ENCODE data around the gene MSX1. TPM values are rescaled to one million over a fixed set of nuclear protein-coding genes. Genes with fewer than 3 reads are reported as not detected.

The MSX1 gene
- total and polyA plus RNA-seq, 4 donors: 0.13 to 0.33 (median 0.15) TPM; not detected in 1

GRCh38 chr4:4858527-4859324, 739 bp upstream of the MSX1 start:
- no peak for TF ChIP-seq RXRA (IDR thresholded peaks at IDR 0.05)
- TF ChIP-seq GABPA (IDR thresholded peaks at IDR 0.05 in 1 of 2, conservative IDR thresholded peaks at IDR 0.05 in 1 of 2): no peak
- TF ChIP-seq, protein P1, sequence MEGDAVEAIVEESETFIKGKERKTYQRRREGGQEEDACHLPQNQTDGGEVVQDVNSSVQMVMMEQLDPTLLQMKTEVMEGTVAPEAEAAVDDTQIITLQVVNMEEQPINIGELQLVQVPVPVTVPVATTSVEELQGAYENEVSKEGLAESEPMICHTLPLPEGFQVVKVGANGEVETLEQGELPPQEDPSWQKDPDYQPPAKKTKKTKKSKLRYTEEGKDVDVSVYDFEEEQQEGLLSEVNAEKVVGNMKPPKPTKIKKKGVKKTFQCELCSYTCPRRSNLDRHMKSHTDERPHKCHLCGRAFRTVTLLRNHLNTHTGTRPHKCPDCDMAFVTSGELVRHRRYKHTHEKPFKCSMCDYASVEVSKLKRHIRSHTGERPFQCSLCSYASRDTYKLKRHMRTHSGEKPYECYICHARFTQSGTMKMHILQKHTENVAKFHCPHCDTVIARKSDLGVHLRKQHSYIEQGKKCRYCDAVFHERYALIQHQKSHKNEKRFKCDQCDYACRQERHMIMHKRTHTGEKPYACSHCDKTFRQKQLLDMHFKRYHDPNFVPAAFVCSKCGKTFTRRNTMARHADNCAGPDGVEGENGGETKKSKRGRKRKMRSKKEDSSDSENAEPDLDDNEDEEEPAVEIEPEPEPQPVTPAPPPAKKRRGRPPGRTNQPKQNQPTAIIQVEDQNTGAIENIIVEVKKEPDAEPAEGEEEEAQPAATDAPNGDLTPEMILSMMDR (IDR thresholded peaks at IDR 0.05; ENCODE audit: low read depth, low read length, missing input control): no peak
- no peaks in the 10 kb centered on the region for H3K36me3 ChIP-seq (ENCODE audit: control insufficient read depth in 4 of 4, insufficient read depth in 3 of 4, low read depth in 1 of 4, low read length in 3 of 4)
- peaks cover 10 to 41% (median 27%) of the 10 kb centered on the region in 4 donors for H3K4me1 ChIP-seq (ENCODE audit: control insufficient read depth in 4 of 4, insufficient read depth in 4 of 4, low read length in 3 of 4)
- H3K9ac ChIP-seq (ENCODE audit: low read depth in 1 of 2, low read length in 2 of 2): no peak overlapping the region
- DNase-seq (ENCODE audit: low spot score): no peak
- H3K27me3 ChIP-seq (ENCODE audit: control insufficient read depth in 4 of 4, insufficient read depth in 4 of 4, low read length in 3 of 4): peaks cover 0 to 33% (median 19%) of the 10 kb centered on the region in 4 donors
- 21% methylated on average over 21 of the region's 21 CpGs for WGBS
- H3K9me3 ChIP-seq (ENCODE audit: control insufficient read depth in 4 of 4, low read length in 3 of 4): peaks cover 0 to 6% (median 0%) of the 10 kb centered on the region in 4 donors
- no peak overlapping the region for H3K27ac ChIP-seq (ENCODE audit: low read depth in 1 of 2, low read length in 2 of 2)
- H3K4me3 ChIP-seq (ENCODE audit: low read depth in 1 of 3, low read length in 3 of 3): no peak overlapping the region

GRCh38 chr4:4859799-4860599, 534 bp downstream of the MSX1 start:
- no peak overlapping the region for H3K27ac ChIP-seq (ENCODE audit: low read depth in 1 of 2, low read length in 2 of 2)

More at GRCh38 chr4:4859799-4860599, 534 bp downstream of the MSX1 start:
- H3K9ac ChIP-seq (ENCODE audit: low read depth in 1 of 2, low read length in 2 of 2): no peak overlapping the region
- no peaks in the 10 kb centered on the region for H3K36me3 ChIP-seq (ENCODE audit: control insufficient read depth in 4 of 4, insufficient read depth in 3 of 4, low read depth in 1 of 4, low read length in 3 of 4)
- peaks cover 6 to 33% (median 20%) of the 10 kb centered on the region in 4 donors for H3K27me3 ChIP-seq (ENCODE audit: control insufficient read depth in 4 of 4, insufficient read depth in 4 of 4, low read length in 3 of 4)
- H3K4me3 ChIP-seq (ENCODE audit: low read depth in 1 of 3, low read length in 3 of 3): peak overlapping the region; percentile 41 to 69 (median 53)
- no peak for DNase-seq (ENCODE audit: low spot score)
- peaks cover 10 to 41% (median 27%) of the 10 kb centered on the region in 4 donors for H3K4me1 ChIP-seq (ENCODE audit: control insufficient read depth in 4 of 4, insufficient read depth in 4 of 4, low read length in 3 of 4)
- 2% methylated on average over 80 of the region's 80 CpGs for WGBS
- no peak for TF ChIP-seq TAF1 (conservative IDR thresholded peaks at IDR 0.05)
- no peak for TF ChIP-seq YY1 (IDR thresholded peaks at IDR 0.05)
- TF ChIP-seq NR2F2 (IDR thresholded peaks at IDR 0.05): no peak
- TF ChIP-seq EGR1 (IDR thresholded peaks at IDR 0.05; ENCODE audit: low read depth in 2 of 2): no peak
- no peak for TF ChIP-seq GABPA (IDR thresholded peaks at IDR 0.05 in 1 of 2, conservative IDR thresholded peaks at IDR 0.05 in 1 of 2)
- TF ChIP-seq JUND (IDR thresholded peaks at IDR 0.05): no peak
- TF ChIP-seq, protein P2, sequence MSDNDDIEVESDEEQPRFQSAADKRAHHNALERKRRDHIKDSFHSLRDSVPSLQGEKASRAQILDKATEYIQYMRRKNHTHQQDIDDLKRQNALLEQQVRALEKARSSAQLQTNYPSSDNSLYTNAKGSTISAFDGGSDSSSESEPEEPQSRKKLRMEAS (IDR thresholded peaks at IDR 0.05): no peak
- no peak for TF ChIP-seq SP1 (IDR thresholded peaks at IDR 0.05)
- no peak for TF ChIP-seq HNF4A (conservative IDR thresholded peaks at IDR 0.05)
- no peak for TF ChIP-seq FOXA2 (IDR thresholded peaks at IDR 0.05)
- TF ChIP-seq, protein P1 (IDR thresholded peaks at IDR 0.05; ENCODE audit: low read depth, low read length, missing input control): no peak
- no peak for TF ChIP-seq RXRA (IDR thresholded peaks at IDR 0.05)
- no peak for TF ChIP-seq HNF4G (IDR thresholded peaks at IDR 0.05)
- peaks cover 0 to 6% (median 0%) of the 10 kb centered on the region in 4 donors for H3K9me3 ChIP-seq (ENCODE audit: control insufficient read depth in 4 of 4, low read length in 3 of 4)

Measured in liver (tissue), 9 donors.